ENCODE measurements around the gene SAP30.

The SAP30 gene

GRCh38 chr4:173357939-173358338 lies 12.8 kb upstream of the SAP30 start:
- Histone ChIP-seq H2BK120ac (ENCODE audit: low read depth, low read length) (no peak overlapping the region), H3K4me2 (ENCODE audit: insufficient read depth, low read length, poor library complexity, severe bottlenecking) (no peak overlapping the region), H3K18ac (ENCODE audit: low read length) (no peak overlapping the region), H3K9ac (ENCODE audit: low read depth, low read length, poor library complexity) (no peak overlapping the region), H3K4ac (ENCODE audit: low read length) (no peak overlapping the region), H2BK15ac (ENCODE audit: low read length) (no peak overlapping the region), H3K79me1 (ENCODE audit: low read depth, low read length) (no peaks in the 10 kb centered on the region), H3K4me1 (ENCODE audit: control insufficient read depth in 2 of 2, insufficient read depth in 1 of 2, low read depth in 1 of 2, low read length in 2 of 2) (no peaks in the 10 kb centered on the region), H3K27me3 (ENCODE audit: control insufficient read depth in 3 of 3, insufficient read depth in 3 of 3, low read depth in 1 of 3, low read length in 3 of 3) (no peaks in the 10 kb centered on the region), H3K14ac (ENCODE audit: low read length) (no peak overlapping the region), H3K4me3 (ENCODE audit: low read length in 2 of 2) (no peak overlapping the region), H4K8ac (ENCODE audit: low read depth, low read length) (no peak overlapping the region), H3K9me3 (replicated peaks in 1 of 2; ENCODE audit: control insufficient read depth in 2 of 2, insufficient read depth in 1 of 2, low read depth in 1 of 2, low read length in 2 of 2) (no peaks in the 10 kb centered on the region), H4K91ac (ENCODE audit: low read depth, low read length, poor library complexity) (no peak overlapping the region), H3K36me3 (replicated peaks in 1 of 2; ENCODE audit: control insufficient read depth in 2 of 2, insufficient read depth in 2 of 2, low read length in 2 of 2) (no peaks in the 10 kb centered on the region), H2BK12ac (ENCODE audit: low read length) (no peak overlapping the region), H3K27ac (replicated peaks; ENCODE audit: low read length) (no peak overlapping the region), H3K23ac (ENCODE audit: low read depth, low read length, poor library complexity) (no peak overlapping the region), H2AK5ac (ENCODE audit: low read depth, low read length) (no peak overlapping the region), H2AFZ (ENCODE audit: low read length) (no peak overlapping the region), H2BK5ac (ENCODE audit: low read length) (no peak overlapping the region)
- no CpG with 5 or more reads among the region's 2 CpGs for WGBS, 2 donors (ENCODE audit: extremely low coverage in 2 of 2, insufficient read length in 2 of 2, insufficient replicate concordance in 1 of 2)
- DNase-seq (ENCODE audit: low spot score): no peak

- Histone ChIP-seq H4K8ac (ENCODE audit: low read depth, low read length) (no peak overlapping the region), H3K27ac (replicated peaks; ENCODE audit: low read length) (no peak overlapping the region), H3K79me1 (ENCODE audit: low read depth, low read length) (no peaks in the 10 kb centered on the region), H3K4me2 (ENCODE audit: insufficient read depth, low read length, poor library complexity, severe bottlenecking) (no peak overlapping the region), H2BK15ac (ENCODE audit: low read length) (no peak overlapping the region), H3K4ac (ENCODE audit: low read length) (no peak overlapping the region), H3K18ac (ENCODE audit: low read length) (no peak overlapping the region), H3K27me3 (ENCODE audit: control insufficient read depth in 3 of 3, insufficient read depth in 3 of 3, low read depth in 1 of 3, low read length in 3 of 3) (no peaks in the 10 kb centered on the region), H3K9me3 (replicated peaks in 1 of 2; ENCODE audit: control insufficient read depth in 2 of 2, insufficient read depth in 1 of 2, low read depth in 1 of 2, low read length in 2 of 2) (no peaks in the 10 kb centered on the region), H2AFZ (ENCODE audit: low read length) (no peak overlapping the region), H3K23ac (ENCODE audit: low read depth, low read length, poor library complexity) (no peak overlapping the region), H4K91ac (ENCODE audit: low read depth, low read length, poor library complexity) (no peak overlapping the region), H2BK5ac (ENCODE audit: low read length) (no peak overlapping the region), H2BK120ac (ENCODE audit: low read depth, low read length) (no peak overlapping the region), H2AK5ac (ENCODE audit: low read depth, low read length) (no peak overlapping the region), H3K4me3 (ENCODE audit: low read length in 2 of 2) (no peak overlapping the region), H3K14ac (ENCODE audit: low read length) (no peak overlapping the region), H3K4me1 (ENCODE audit: control insufficient read depth in 2 of 2, insufficient read depth in 1 of 2, low read depth in 1 of 2, low read length in 2 of 2) (no peaks in the 10 kb centered on the region), H3K36me3 (replicated peaks in 1 of 2; ENCODE audit: control insufficient read depth in 2 of 2, insufficient read depth in 2 of 2, low read length in 2 of 2) (no peaks in the 10 kb centered on the region), H2BK12ac (ENCODE audit: low read length) (no peak overlapping the region), H3K9ac (ENCODE audit: low read depth, low read length, poor library complexity) (no peak overlapping the region)
- no CpG with 5 or more reads among the region's 5 CpGs for WGBS, 2 donors (ENCODE audit: extremely low coverage in 2 of 2, insufficient read length in 2 of 2, insufficient replicate concordance in 1 of 2)
- no peak for DNase-seq (ENCODE audit: low spot score)
Observed at GRCh38 chr4:173360587-173361221, 10.1 kb upstream of the SAP30 start.

GRCh38 chr4:173362666-173363065 lies 8.1 kb upstream of the SAP30 start:
- H2BK12ac ChIP-seq (ENCODE audit: low read length): no peak overlapping the region
- no peak overlapping the region for H2BK120ac ChIP-seq (ENCODE audit: low read depth, low read length)
- no peak for DNase-seq (ENCODE audit: low spot score)
- no peak overlapping the region for H3K4me2 ChIP-seq (ENCODE audit: insufficient read depth, low read length, poor library complexity, severe bottlenecking)
- no peak overlapping the region for H3K4ac ChIP-seq (ENCODE audit: low read length)
- H3K4me3 ChIP-seq (ENCODE audit: low read length in 2 of 2): no peak overlapping the region
- H2AFZ ChIP-seq (ENCODE audit: low read length): no peak overlapping the region
- H3K36me3 ChIP-seq (replicated peaks in 1 of 2; ENCODE audit: control insufficient read depth in 2 of 2, insufficient read depth in 2 of 2, low read length in 2 of 2): no peaks in the 10 kb centered on the region
- no peak overlapping the region for H4K8ac ChIP-seq (ENCODE audit: low read depth, low read length)
- no peaks in the 10 kb centered on the region for H3K27me3 ChIP-seq (ENCODE audit: control insufficient read depth in 3 of 3, insufficient read depth in 3 of 3, low read depth in 1 of 3, low read length in 3 of 3)
- no peak overlapping the region for H3K23ac ChIP-seq (ENCODE audit: low read depth, low read length, poor library complexity)
- no CpG with 5 or more reads among the region's 3 CpGs for WGBS, 2 donors (ENCODE audit: extremely low coverage in 2 of 2, insufficient read length in 2 of 2, insufficient replicate concordance in 1 of 2)
- no peak overlapping the region for H2BK15ac ChIP-seq (ENCODE audit: low read length)
- no peak overlapping the region for H3K14ac ChIP-seq (ENCODE audit: low read length)
- H3K4me1 ChIP-seq (ENCODE audit: control insufficient read depth in 2 of 2, insufficient read depth in 1 of 2, low read depth in 1 of 2, low read length in 2 of 2): peaks cover 0 to 6% of the 10 kb centered on the region in 2 donors
- no peak overlapping the region for H3K27ac ChIP-seq (replicated peaks; ENCODE audit: low read length)
- H3K9me3 ChIP-seq (replicated peaks in 1 of 2; ENCODE audit: control insufficient read depth in 2 of 2, insufficient read depth in 1 of 2, low read depth in 1 of 2, low read length in 2 of 2): peaks cover 0 to 3% of the 10 kb centered on the region in 2 donors
- H3K18ac ChIP-seq (ENCODE audit: low read length): no peak overlapping the region
- no peak overlapping the region for H4K91ac ChIP-seq (ENCODE audit: low read depth, low read length, poor library complexity)
- no peak overlapping the region for H3K9ac ChIP-seq (ENCODE audit: low read depth, low read length, poor library complexity)
- no peaks in the 10 kb centered on the region for H3K79me1 ChIP-seq (ENCODE audit: low read depth, low read length)
- no peak overlapping the region for H2AK5ac ChIP-seq (ENCODE audit: low read depth, low read length)
- H2BK5ac ChIP-seq (ENCODE audit: low read length): no peak overlapping the region

GRCh38 chr4:173365359-173365996 lies 5.3 kb upstream of the SAP30 start:
- Histone ChIP-seq H2BK120ac (ENCODE audit: low read depth, low read length) (no peak overlapping the region), H4K8ac (ENCODE audit: low read depth, low read length) (no peak overlapping the region), H4K91ac (ENCODE audit: low read depth, low read length, poor library complexity) (no peak overlapping the region), H3K4me3 (ENCODE audit: low read length in 2 of 2) (no peak overlapping the region), H3K4me1 (ENCODE audit: control insufficient read depth in 2 of 2, insufficient read depth in 1 of 2, low read depth in 1 of 2, low read length in 2 of 2) (peaks cover 0 to 9% of the 10 kb centered on the region in 2 donors), H3K79me1 (ENCODE audit: low read depth, low read length) (no peaks in the 10 kb centered on the region), H2AK5ac (ENCODE audit: low read depth, low read length) (no peak overlapping the region), H3K9me3 (replicated peaks in 1 of 2; ENCODE audit: control insufficient read depth in 2 of 2, insufficient read depth in 1 of 2, low read depth in 1 of 2, low read length in 2 of 2) (peaks cover 0 to 3% of the 10 kb centered on the region in 2 donors), H3K23ac (ENCODE audit: low read depth, low read length, poor library complexity) (no peak overlapping the region), H2BK15ac (ENCODE audit: low read length) (no peak overlapping the region), H3K27me3 (ENCODE audit: control insufficient read depth in 3 of 3, insufficient read depth in 3 of 3, low read depth in 1 of 3, low read length in 3 of 3) (no peaks in the 10 kb centered on the region), H2BK5ac (ENCODE audit: low read length) (no peak overlapping the region), H3K27ac (replicated peaks; ENCODE audit: low read length) (no peak overlapping the region), H3K4me2 (ENCODE audit: insufficient read depth, low read length, poor library complexity, severe bottlenecking) (no peak overlapping the region), H3K18ac (ENCODE audit: low read length) (no peak overlapping the region), H3K36me3 (replicated peaks in 1 of 2; ENCODE audit: control insufficient read depth in 2 of 2, insufficient read depth in 2 of 2, low read length in 2 of 2) (no peaks in the 10 kb centered on the region), H3K9ac (ENCODE audit: low read depth, low read length, poor library complexity) (no peak overlapping the region), H2AFZ (ENCODE audit: low read length) (no peak overlapping the region), H3K14ac (ENCODE audit: low read length) (no peak overlapping the region), H3K4ac (ENCODE audit: low read length) (no peak overlapping the region), H2BK12ac (ENCODE audit: low read length) (no peak overlapping the region)
- no peak for DNase-seq (ENCODE audit: low spot score)
- no CpG with 5 or more reads among the region's 2 CpGs for WGBS, 2 donors (ENCODE audit: extremely low coverage in 2 of 2, insufficient read length in 2 of 2, insufficient replicate concordance in 1 of 2)
